ENCODE data around the gene PLEKHB1.

PLEKHB1 gene

DNA sequence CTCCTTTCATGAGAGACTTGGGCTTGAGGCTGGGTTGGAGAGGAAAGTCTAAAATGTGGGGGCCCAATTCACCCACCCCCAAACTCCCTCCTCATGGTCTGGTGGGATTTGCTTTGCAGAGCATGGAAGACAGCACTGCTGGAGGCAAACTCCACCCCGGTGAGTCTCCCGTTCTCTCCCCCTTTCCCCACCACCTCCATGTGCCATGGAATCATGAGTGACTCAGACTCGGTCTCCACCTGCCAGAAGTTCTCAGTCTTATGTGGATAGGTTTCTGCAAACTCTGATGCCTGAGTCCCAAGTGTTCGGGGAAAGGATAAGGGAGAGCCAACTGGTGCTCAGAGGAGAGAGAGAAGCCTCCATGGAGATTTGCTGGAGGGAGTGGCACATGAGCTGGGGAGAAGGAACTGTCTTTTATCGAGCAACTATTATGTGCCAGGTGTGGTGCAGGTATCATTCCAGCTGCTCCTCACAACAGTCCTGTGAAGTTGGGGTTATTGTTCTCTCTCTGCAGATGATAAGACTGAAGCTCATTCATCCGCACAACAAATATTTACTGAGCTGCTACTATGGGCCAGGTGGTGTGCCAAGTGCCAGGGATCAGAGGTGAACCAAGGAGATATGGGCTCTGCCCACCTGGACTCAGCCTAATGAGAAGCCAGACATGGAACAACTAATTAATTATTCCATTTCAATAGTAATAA lies 6.6 kb downstream of the PLEKHB1 start:
- H3K4me3 ChIP-seq (ENCODE audit: low read depth, low read length) = no peak overlapping the region
- TF ChIP-seq, protein P1, sequence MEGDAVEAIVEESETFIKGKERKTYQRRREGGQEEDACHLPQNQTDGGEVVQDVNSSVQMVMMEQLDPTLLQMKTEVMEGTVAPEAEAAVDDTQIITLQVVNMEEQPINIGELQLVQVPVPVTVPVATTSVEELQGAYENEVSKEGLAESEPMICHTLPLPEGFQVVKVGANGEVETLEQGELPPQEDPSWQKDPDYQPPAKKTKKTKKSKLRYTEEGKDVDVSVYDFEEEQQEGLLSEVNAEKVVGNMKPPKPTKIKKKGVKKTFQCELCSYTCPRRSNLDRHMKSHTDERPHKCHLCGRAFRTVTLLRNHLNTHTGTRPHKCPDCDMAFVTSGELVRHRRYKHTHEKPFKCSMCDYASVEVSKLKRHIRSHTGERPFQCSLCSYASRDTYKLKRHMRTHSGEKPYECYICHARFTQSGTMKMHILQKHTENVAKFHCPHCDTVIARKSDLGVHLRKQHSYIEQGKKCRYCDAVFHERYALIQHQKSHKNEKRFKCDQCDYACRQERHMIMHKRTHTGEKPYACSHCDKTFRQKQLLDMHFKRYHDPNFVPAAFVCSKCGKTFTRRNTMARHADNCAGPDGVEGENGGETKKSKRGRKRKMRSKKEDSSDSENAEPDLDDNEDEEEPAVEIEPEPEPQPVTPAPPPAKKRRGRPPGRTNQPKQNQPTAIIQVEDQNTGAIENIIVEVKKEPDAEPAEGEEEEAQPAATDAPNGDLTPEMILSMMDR (IDR thresholded peaks at IDR 0.05; ENCODE audit: insufficient read depth, low read depth, low read length, missing control alignments) = no peak
- no peak for DNase-seq (ENCODE audit: low read depth)

GRCh38 chr11:73653996-73654395 lies 7.6 kb downstream of the PLEKHB1 start:
- DNase-seq (ENCODE audit: low read depth) = no peak
- H3K4me3 ChIP-seq (ENCODE audit: low read depth, low read length) = no peak overlapping the region
- TF ChIP-seq, protein P1 (IDR thresholded peaks at IDR 0.05; ENCODE audit: insufficient read depth, low read depth, low read length, missing control alignments) = no peak

GRCh38 chr11:73654482-73655021 lies 8.2 kb downstream of the PLEKHB1 start:
- no peak for DNase-seq (ENCODE audit: low read depth)
- TF ChIP-seq, protein P1 (IDR thresholded peaks at IDR 0.05; ENCODE audit: insufficient read depth, low read depth, low read length, missing control alignments) = no peak
- H3K4me3 ChIP-seq (ENCODE audit: low read depth, low read length) = no peak overlapping the region

GRCh38 chr11:73655686-73656085 lies 9.3 kb downstream of the PLEKHB1 start:
- no peak for DNase-seq (ENCODE audit: low read depth)
- no peak overlapping the region for H3K4me3 ChIP-seq (ENCODE audit: low read depth, low read length)
- TF ChIP-seq, protein P1 (IDR thresholded peaks at IDR 0.05; ENCODE audit: insufficient read depth, low read depth, low read length, missing control alignments) = no peak

DNA sequence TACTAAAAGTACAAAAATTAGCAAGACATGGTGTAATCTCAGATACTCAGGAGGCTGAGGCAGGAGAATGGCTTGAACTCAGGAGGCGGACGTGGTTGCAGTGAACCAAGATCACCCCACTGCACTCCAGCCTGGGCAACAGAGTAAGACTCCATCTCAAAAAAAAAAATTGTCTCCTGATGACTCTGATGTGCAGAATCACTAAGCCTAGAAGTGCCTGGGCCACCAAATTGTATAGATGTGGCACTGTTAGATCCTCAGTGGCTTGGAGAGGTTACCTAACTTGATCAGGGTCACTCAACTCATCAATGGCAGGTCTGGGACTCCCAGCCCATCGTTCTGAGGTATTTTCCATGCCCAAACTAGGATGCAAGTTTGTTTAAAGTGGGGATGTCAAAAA lies 10.6 kb downstream of the PLEKHB1 start:
- no peak for DNase-seq (ENCODE audit: low read depth)
- TF ChIP-seq, protein P1 (IDR thresholded peaks at IDR 0.05; ENCODE audit: insufficient read depth, low read depth, low read length, missing control alignments) = no peak
- H3K4me3 ChIP-seq (ENCODE audit: low read depth, low read length) = no peak overlapping the region

DNA sequence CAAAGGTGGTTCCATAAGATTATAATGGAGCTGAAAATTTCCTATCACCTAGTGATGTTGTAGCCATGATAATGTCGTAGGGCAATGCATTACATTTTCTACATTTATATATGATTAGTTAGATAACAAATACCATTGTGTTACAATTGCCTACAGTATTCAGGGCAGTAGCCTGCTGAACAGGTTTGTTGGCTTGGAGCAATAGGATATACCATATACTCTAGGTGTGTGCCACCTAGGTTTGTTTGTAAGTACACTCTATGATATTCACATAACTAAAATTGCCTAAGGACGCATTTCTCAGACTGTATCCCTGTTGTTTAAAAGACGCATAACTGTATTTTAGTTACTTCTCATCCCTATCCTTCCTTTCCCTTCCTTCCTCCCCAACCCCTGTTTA lies 13.6 kb downstream of the PLEKHB1 start:
- no peak overlapping the region for H3K4me3 ChIP-seq (ENCODE audit: low read depth, low read length)
- no peak for DNase-seq (ENCODE audit: low read depth)
- TF ChIP-seq, protein P1 (IDR thresholded peaks at IDR 0.05; ENCODE audit: insufficient read depth, low read depth, low read length, missing control alignments) = no peak

Measured in GM12865 (cell line).